Measurements from ENCODE around the gene ABCC1. TPM values are rescaled to one million over a fixed set of nuclear protein-coding genes. Genes with fewer than 3 reads are reported as not detected.

The ABCC1 gene
- total and polyA plus RNA-seq, 12 donors, result 12.4 to 38.8 (median 28.0) TPM

- no peak for TF ChIP-seq CTCF (IDR thresholded peaks at IDR 0.05)
- TF ChIP-seq POLR2A (IDR thresholded peaks at IDR 0.05), result no peak
- no peak overlapping the region for H3K4me3 ChIP-seq
- WGBS, 4 donors, result 69 to 80% (median 72%) methylated on average over 5 of the region's 5 CpGs
- DNase-seq, result no peak
- H3K9me3 ChIP-seq (replicated peaks in 1 of 3), result no peaks in the 10 kb centered on the region
- intact Hi-C loops (cut with DNase I), result no loop called here
- H3K4me1 ChIP-seq (replicated peaks in 1 of 2), result peaks cover 0 to under 1% of the 10 kb centered on the region in 2 donors
- no peaks in the 10 kb centered on the region for H3K27me3 ChIP-seq
- H3K27ac ChIP-seq, result no peak overlapping the region
- no peaks in the 10 kb centered on the region for H3K36me3 ChIP-seq (replicated peaks in 1 of 2)
Observed at GRCh38 chr16:16004314-16004749, 54.9 kb downstream of the ABCC1 start.

GRCh38 chr16:16005721-16006120 is 56.3 kb downstream of the ABCC1 start:
- TF ChIP-seq CTCF (IDR thresholded peaks at IDR 0.05) (no peak), POLR2A (IDR thresholded peaks at IDR 0.05) (no peak)
- no peaks in the 10 kb centered on the region for H3K4me1 ChIP-seq (replicated peaks in 1 of 2)
- no peaks in the 10 kb centered on the region for H3K27me3 ChIP-seq
- WGBS, 4 donors, result 80 to 86% (median 81%) methylated on average over 8 of the region's 8 CpGs
- no peaks in the 10 kb centered on the region for H3K9me3 ChIP-seq (replicated peaks in 1 of 3)
- H3K27ac ChIP-seq, result no peak overlapping the region
- H3K36me3 ChIP-seq (replicated peaks in 1 of 2), result peaks cover 0 to 7% of the 10 kb centered on the region in 2 donors
- no peak overlapping the region for H3K4me3 ChIP-seq
- intact Hi-C loops (cut with DNase I), result no loop called here
- DNase-seq, result no peak

GRCh38 chr16:16006650-16007049 is 57.2 kb downstream of the ABCC1 start:
- no peak overlapping the region for H3K4me3 ChIP-seq
- intact Hi-C loops (cut with DNase I), result no loop called here
- H3K4me1 ChIP-seq (replicated peaks in 1 of 2), result no peaks in the 10 kb centered on the region
- WGBS, 4 donors, result 77 to 89% (median 82%) methylated on average over 8 of the region's 8 CpGs
- H3K9me3 ChIP-seq (replicated peaks in 1 of 3), result no peaks in the 10 kb centered on the region
- TF ChIP-seq POLR2A (IDR thresholded peaks at IDR 0.05) (no peak), CTCF (IDR thresholded peaks at IDR 0.05) (no peak)
- peaks cover 0 to 7% of the 10 kb centered on the region in 2 donors for H3K36me3 ChIP-seq (replicated peaks in 1 of 2)
- no peak overlapping the region for H3K27ac ChIP-seq
- no peaks in the 10 kb centered on the region for H3K27me3 ChIP-seq
- no peak for DNase-seq

GRCh38 chr16:16007743-16008111 is 58.3 kb downstream of the ABCC1 start:
- no peak overlapping the region for H3K27ac ChIP-seq
- no peaks in the 10 kb centered on the region for H3K27me3 ChIP-seq
- H3K4me1 ChIP-seq (replicated peaks in 1 of 2), result no peaks in the 10 kb centered on the region
- intact Hi-C loops (cut with DNase I), result no loop called here
- peaks cover 0 to 12% of the 10 kb centered on the region in 2 donors for H3K36me3 ChIP-seq (replicated peaks in 1 of 2)
- 71 to 83% (median 78%) methylated on average over 11 of the region's 11 CpGs for WGBS, 4 donors
- TF ChIP-seq CTCF (IDR thresholded peaks at IDR 0.05), result no peak
- no peak for TF ChIP-seq POLR2A (IDR thresholded peaks at IDR 0.05)
- DNase-seq, result no peak
- no peaks in the 10 kb centered on the region for H3K9me3 ChIP-seq (replicated peaks in 1 of 3)
- no peak overlapping the region for H3K4me3 ChIP-seq

Data from adrenal gland (tissue), 12 donors.